Caco-2 (cell line): ENCODE measurements around the gene MAGEA2B. TPM values are rescaled to one million over a fixed set of nuclear protein-coding genes. Genes with fewer than 3 reads are reported as not detected.
"Not testable (repeated sequence)": the region's sequence is repeated elsewhere in the genome, so short reads cannot be mapped to it uniquely, and the experiment has no call there.

Experiments
- BruUV-seq: library from RNA; stranded (reverse); fragments of 400-500 nt; replicated peaks from 2 replicates; lab custom pipeline; 2021; lab: Mats Ljungman, UMichigan
- CTCF ChIA-PET: fragments of 300-600 bp; sonication (Branson Sonifier 250); formaldehyde crosslinking; loops from one replicate; lab custom pipeline; 2022; ENCODE audit warnings: antibody characterized with exemption; lab: Charles Lee
- POLR2A ChIA-PET: fragments of 300-600 bp; sonication (Branson Sonifier 250); formaldehyde crosslinking; loops from one replicate; lab custom pipeline; 2022; ENCODE audit warnings: antibody characterized with exemption; lab: Charles Lee
- DNase-seq, 2 experiments: peaks; one replicate each; pipeline versions ENCODE4 v3.0.0 to v3.0.0-alpha.2; 2020 to 2022
- H3K27me3 ChIP-seq: replicated peaks from 2 replicates; pipeline ENCODE4 v1.6.0; 2011; ENCODE audit warnings: low read length; ENCODE audit not compliant: control insufficient read depth, insufficient read depth
- H3K36me3 ChIP-seq: 2 replicates; pipeline ENCODE4 v1.5.1; 2011; ENCODE audit warnings: low read length; ENCODE audit not compliant: control insufficient read depth, insufficient read depth
- H3K4me1 ChIP-seq: fragments of 250-450 bp; sonication (Bioruptor Pico); 2 replicates; pipeline ENCODE4 v1.5.1; 2020; ENCODE audit warnings: mild to moderate bottlenecking
- H3K4me3 ChIP-seq: 2 replicates; pipeline ENCODE4 v1.5.1; 2011; ENCODE audit warnings: low read depth, mild to moderate bottlenecking, control low read depth, low read length
- H3K9me3 ChIP-seq: fragments of 250-450 bp; sonication (Bioruptor Pico); 2 replicates; pipeline ENCODE4 v1.5.1; 2020; ENCODE audit warnings: mild to moderate bottlenecking, moderate library complexity
- H3K27ac Mint-ChIP-seq: one replicate; pipeline ENCODE4 v1.8.0; 2022; ENCODE audit warnings: mixed read lengths; ENCODE audit not compliant: unreplicated experiment
- H3K27me3 Mint-ChIP-seq: one replicate; pipeline ENCODE4 v1.8.0; 2022; ENCODE audit warnings: mixed read lengths; ENCODE audit not compliant: insufficient read depth, unreplicated experiment
- H3K36me3 Mint-ChIP-seq: one replicate; pipeline ENCODE4 v1.8.0; 2022; ENCODE audit warnings: mild to moderate bottlenecking, mixed read lengths; ENCODE audit not compliant: insufficient read depth, unreplicated experiment
- H3K4me1 Mint-ChIP-seq: one replicate; pipeline ENCODE4 v1.8.0; 2022; ENCODE audit warnings: low read depth, mixed read lengths; ENCODE audit not compliant: unreplicated experiment
- H3K4me3 Mint-ChIP-seq: one replicate; pipeline ENCODE4 v1.8.0; 2022; ENCODE audit warnings: mild to moderate bottlenecking, moderate library complexity, mixed read lengths; ENCODE audit not compliant: unreplicated experiment
- H3K9me3 Mint-ChIP-seq: one replicate; pipeline ENCODE4 v1.8.0; 2022; ENCODE audit warnings: mixed read lengths; ENCODE audit not compliant: unreplicated experiment
- intact Hi-C: fragments of 100-400 bp; cut with micrococcal nuclease; formaldehyde crosslinking; loops from one replicate; pipeline ENCODE4 v1.10.0; 2022; ENCODE audit not compliant: unreplicated experiment
- total RNA-seq: library from RNA; stranded (reverse); gene quantifications from 2 replicates; pipeline ENCODE4 v1.2.3, GENCODE V29; 2022

The MAGEA2B gene
- total RNA-seq, 1 experiment from 2014 or later, result not detected

DNA sequence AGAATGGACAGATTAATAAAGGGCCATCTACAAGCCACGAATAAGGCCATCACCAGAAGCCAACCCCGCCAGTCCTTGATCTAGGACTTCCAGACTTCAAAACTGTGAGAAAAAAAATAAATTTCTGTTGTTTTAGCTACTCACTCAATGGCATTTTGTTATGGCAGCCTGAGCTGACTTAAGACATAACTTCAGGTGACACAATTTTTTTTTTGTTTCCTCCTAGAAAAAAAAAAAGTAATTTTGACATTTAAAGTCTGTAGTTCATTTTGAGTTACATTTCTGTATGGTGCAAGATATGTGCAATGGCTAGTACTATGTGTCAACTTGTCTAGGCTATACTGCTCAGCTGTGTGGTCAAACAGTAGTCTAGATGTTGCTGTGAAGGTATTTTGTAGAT, 44.5 kb downstream of the MAGEA2B start, which contains the start of gene CSAG3:
Gene CSAG3, plus strand, starts transcription at position 301 of the 400 bp plus-strand sequence.
- BruUV-seq, POLR2A ChIA-PET, intact Hi-C loops: not testable (repeated sequence)

DNA sequence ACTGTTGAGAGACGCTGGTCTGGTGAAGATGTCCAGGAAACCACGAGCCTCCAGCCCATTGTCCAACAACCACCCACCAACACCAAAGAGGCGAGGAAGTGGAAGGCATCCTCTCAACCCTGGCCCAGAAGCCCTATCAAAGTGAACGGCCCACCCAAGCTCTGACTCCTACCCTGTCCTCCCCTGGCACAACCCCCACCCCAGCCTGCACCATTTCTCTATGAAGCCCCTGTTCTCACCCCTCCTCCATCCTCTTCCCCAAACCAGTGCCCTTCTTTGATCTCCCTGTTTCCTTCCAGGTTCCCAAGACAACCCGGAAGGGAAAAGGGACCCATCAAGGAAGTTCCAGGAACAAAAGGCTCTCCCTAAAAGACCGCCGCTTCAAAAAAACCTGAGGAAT, 45.1 kb downstream of the MAGEA2B start:
- H3K9me3 ChIP-seq, intact Hi-C loops, H3K4me1 Mint-ChIP-seq, DNase-seq, H3K4me3 Mint-ChIP-seq, H3K27me3 ChIP-seq, H3K36me3 Mint-ChIP-seq, CTCF ChIA-PET, H3K27me3 Mint-ChIP-seq, H3K4me3 ChIP-seq, POLR2A ChIA-PET, H3K36me3 ChIP-seq, BruUV-seq, H3K9me3 Mint-ChIP-seq, H3K27ac Mint-ChIP-seq, H3K4me1 ChIP-seq: not testable (repeated sequence)

More for the DNA sequence above, 44.5 kb downstream of the MAGEA2B start, which contains the start of gene CSAG3:
- H3K27ac Mint-ChIP-seq, H3K4me3 Mint-ChIP-seq, H3K4me1 Mint-ChIP-seq, H3K4me3 ChIP-seq, H3K27me3 ChIP-seq, H3K4me1 ChIP-seq, H3K27me3 Mint-ChIP-seq, DNase-seq, H3K36me3 Mint-ChIP-seq, H3K36me3 ChIP-seq, CTCF ChIA-PET, H3K9me3 Mint-ChIP-seq, H3K9me3 ChIP-seq: not testable (repeated sequence)

DNA sequence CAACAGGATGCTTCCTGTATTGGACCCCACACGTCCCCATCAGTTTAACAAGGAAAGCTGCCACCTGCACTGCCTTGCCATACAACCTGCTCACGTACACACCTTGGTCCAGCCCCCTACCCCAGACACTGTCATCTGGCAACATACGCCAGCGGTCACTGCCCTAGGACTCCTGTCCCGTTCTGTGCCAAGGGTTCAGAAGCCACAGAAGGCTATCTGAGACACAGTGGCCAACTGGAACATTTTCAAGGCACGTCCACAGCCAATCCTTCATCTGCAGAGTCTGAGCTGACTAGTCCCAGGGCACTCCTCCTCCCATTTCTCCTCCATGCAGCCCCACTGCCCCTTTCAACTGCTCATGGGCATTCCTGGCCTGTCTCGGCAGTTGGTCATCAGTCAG, 47.2 kb downstream of the MAGEA2B start:
- H3K27me3 ChIP-seq, H3K4me1 Mint-ChIP-seq, H3K4me1 ChIP-seq, H3K4me3 ChIP-seq, H3K36me3 Mint-ChIP-seq, DNase-seq, H3K36me3 ChIP-seq, POLR2A ChIA-PET, CTCF ChIA-PET, H3K9me3 Mint-ChIP-seq, BruUV-seq, H3K9me3 ChIP-seq, intact Hi-C loops, H3K4me3 Mint-ChIP-seq, H3K27ac Mint-ChIP-seq, H3K27me3 Mint-ChIP-seq: not testable (repeated sequence)

DNA sequence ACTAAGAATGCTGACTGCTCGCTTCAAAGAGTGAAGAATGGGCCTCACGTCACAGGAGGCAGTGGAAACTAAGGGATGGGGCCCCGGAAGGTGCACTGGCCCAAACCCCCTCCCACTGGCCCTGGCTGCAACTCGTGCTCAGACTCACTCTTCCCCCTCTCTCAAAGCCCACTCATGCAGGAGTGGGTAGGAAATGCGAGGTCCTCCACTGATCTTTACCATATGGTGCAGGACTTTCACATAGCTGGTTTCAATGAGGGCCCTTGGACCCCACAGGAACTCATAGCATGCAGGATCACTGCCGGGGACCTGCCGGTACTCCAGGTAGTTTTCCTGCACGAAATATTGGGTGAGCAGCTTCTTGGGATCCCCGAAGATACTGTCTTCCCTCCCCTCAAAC, 52.1 kb downstream of the MAGEA2B start:
- intact Hi-C loops, H3K4me3 ChIP-seq, H3K4me1 ChIP-seq, H3K4me1 Mint-ChIP-seq, H3K27me3 ChIP-seq, H3K27me3 Mint-ChIP-seq, H3K9me3 Mint-ChIP-seq, CTCF ChIA-PET, H3K4me3 Mint-ChIP-seq, H3K36me3 ChIP-seq, H3K36me3 Mint-ChIP-seq, H3K9me3 ChIP-seq, DNase-seq, POLR2A ChIA-PET, H3K27ac Mint-ChIP-seq, BruUV-seq: not testable (repeated sequence)

Other genes starting within 250 kb of the MAGEA2B start
- gene GABRQ, start 76.7 kb upstream of the MAGEA2B start, total RNA-seq, result 0.07 TPM in 1 of 2 replicates, not detected in the other
- gene MAGEA3, start 15.8 kb upstream of the MAGEA2B start, total RNA-seq, result not detected in 2 replicates
- gene CSAG2, start 5.4 kb upstream of the MAGEA2B start, total RNA-seq, result not detected in 2 replicates
- gene CSAG1, start 19.1 kb downstream of the MAGEA2B start, total RNA-seq, result not detected in 2 replicates
- gene MAGEA12, start 19.1 kb downstream of the MAGEA2B start, total RNA-seq, result not detected in 2 replicates
- not detected in 2 replicates for gene MAGEA2, start 39.2 kb downstream of the MAGEA2B start, total RNA-seq
- not detected in 2 replicates for gene CSAG3, start 44.6 kb downstream of the MAGEA2B start, total RNA-seq
- gene MAGEA6, start 55.1 kb downstream of the MAGEA2B start, total RNA-seq, result not detected in 2 replicates
- gene CETN2, start 116.1 kb downstream of the MAGEA2B start, total RNA-seq, result 23.8 and 23.9 TPM in 2 replicates
- gene NSDHL, start 116.4 kb downstream of the MAGEA2B start, total RNA-seq, result 30.5 and 34.9 TPM in 2 replicates
- 4.2 and 5.9 TPM in 2 replicates for gene ZNF185, start 183.4 kb downstream of the MAGEA2B start, total RNA-seq